Middle frontal gyrus (tissue), 1 donor: ENCODE data around the gene DCAF11.
A peak's percentile ranks its signal among the peaks of the same experiment; 100 is the strongest.

Experiments used
- DNase-seq: peaks from one replicate; pipeline ENCODE4 v3.0.0-alpha.2; 2015; ENCODE audit warnings: low spot score; ENCODE audit errors: extremely low spot score

DCAF11 gene

GRCh38 chr14:24078146-24078545, 36.4 kb upstream of the DCAF11 start:
- DNase-seq, result no peak

- no peak for DNase-seq
Observed at GRCh38 chr14:24079491-24080141, 35.0 kb upstream of the DCAF11 start.

- DNase-seq, result no peak
Observed at GRCh38 chr14:24080142-24080530, 34.4 kb upstream of the DCAF11 start.

DNA sequence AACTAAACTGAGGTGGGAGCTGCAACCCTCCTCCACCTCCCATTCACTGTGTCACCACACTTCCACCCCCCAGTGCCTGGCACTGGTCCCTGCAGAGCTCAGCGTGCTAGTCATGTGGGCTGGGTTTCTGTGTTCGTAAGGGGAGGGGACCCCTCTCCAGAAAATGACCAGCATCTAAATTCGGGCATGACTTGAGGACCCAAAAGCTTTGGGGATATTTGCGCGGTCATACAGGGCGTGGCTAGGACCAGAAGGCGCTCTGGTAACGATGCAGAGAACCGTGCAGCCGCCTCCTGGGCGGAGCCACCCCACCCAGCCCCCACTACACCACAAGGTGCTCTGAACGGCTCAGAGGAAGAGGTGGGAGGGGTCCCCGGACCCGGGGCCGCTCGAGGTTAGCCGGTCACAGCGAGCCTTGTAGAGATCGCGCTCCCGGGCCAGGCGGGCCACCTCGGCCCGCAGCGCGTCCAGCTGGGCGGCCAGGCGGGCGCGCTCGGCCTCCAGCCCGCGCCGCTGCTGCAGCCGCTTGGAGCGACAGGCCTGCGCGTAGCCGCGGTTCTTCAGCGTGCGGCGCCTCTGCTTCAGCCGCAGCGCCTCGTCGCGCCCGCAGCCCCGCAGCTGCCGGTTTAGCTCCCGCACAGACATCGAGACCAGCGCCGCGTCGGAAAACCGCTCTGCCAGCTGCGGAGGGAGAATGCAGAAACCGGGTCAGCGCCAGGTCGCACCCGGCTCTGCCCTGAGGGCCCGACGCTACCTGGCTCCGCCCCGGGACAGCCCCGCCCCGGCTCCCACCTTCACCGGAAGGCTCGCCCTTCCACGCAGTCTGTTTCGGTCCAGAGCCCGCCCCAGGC, 33.5 kb upstream of the DCAF11 start:
- peak; percentile 39 for DNase-seq

DNA sequence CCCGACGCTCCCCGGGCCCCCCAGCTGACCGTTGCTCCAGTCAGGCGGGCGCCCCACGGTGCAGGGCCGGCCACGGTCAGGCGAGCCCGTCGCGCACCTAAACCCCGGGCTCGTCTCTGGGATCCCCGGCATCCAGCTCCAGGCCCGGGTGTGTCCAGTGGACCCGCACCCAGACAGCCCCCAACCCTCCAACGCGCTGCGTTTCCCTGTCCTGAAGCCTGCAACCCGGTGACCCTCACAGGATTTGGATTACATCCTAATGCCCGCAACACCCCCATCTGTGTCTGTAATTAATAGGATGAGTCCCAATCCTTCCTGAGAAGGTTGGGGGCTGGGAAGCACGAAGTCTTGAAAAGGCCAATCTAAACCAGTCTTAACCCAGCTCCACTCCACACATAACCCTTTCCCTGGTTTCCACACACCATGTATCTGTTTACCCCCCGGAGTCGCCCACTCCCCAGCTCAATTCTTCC, 32.8 kb upstream of the DCAF11 start:
- DNase-seq, result no peak

- DNase-seq, result no peak
Observed at GRCh38 chr14:24082411-24083080, 32.0 kb upstream of the DCAF11 start.

- DNase-seq, result no peak
Observed at GRCh38 chr14:24083462-24083861, 31.1 kb upstream of the DCAF11 start.

- no peak for DNase-seq
Observed at GRCh38 chr14:24084440-24084839, 30.1 kb upstream of the DCAF11 start.

DNA sequence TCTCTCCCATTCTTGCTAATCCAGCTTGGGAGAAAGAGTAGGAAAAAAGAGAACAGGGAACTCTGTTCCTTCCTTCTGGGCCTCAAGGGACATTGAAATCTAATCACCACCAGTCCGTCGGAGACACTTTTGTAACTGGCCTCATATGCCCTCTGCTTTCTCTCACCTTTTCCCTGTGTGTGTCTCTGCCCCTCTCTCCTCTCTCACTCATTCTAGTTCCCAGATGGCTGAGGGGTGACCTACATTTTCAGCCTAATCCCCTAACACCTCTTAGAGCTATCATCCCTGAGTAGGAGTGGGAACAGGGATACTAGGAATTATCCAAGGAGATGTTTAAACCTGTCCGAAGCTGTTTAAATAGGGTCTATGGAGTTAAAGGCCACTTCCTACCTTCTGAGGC, 29.4 kb upstream of the DCAF11 start:
- no peak for DNase-seq

DNA sequence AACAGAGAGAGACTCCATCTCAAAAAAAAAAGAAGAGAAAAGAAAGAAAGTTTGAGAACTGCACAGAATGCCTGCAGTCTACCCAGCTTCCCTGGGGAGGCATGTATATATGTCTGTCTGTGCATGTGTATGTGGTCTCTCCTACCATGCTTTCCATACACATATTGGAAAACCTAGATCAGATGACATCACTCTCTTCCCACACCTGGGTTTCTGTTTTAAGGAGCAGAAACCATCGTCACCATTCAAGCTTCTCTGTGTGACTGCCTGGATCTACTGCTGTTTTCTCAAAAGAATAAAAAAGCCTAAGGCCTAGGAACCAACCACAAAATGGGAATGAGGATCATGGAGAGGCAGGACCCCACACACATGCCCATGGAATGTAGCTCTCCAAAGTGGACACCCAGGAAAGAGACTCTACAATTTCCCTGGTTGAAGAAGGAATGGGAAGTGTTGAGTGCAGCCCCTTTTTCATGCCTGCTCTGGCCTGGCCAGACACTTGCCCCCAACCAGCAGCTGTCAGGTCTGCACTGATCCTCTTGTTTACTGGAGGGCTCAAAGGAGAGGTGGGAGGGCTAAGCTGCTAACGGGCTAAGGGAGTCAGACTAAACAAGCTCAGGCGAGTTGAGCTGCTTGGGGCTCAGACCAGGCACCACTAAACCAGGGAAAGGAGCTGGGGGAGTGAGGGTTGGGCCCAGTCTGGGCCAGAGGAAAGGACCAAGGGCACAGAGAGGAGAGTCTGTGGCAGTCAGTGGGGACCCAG, 28.2 kb upstream of the DCAF11 start:
- DNase-seq, result no peak

GRCh38 chr14:24087004-24087403, 27.6 kb upstream of the DCAF11 start:
- DNase-seq, result no peak

DNA sequence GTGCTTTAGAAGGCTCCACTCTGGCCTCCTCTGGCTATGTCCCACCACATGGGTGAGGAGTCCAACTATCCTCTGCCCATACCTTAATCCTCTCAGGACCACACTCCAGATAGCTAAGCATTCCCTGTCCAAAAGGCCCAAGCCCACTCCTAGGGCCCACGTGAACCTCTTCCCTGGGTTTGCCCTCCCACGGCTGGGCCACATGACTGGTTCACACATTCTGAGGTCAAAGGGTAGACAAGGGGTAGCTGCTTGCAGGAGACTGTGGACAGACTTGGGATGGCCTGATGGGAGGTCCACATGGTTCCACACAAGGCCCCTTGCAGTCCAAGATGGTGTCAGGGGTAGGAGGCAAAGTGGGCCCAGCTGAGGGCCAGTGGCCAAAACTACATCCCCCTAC, 26.5 kb upstream of the DCAF11 start:
- DNase-seq, result no peak

- DNase-seq, result no peak
Observed at GRCh38 chr14:24089890-24090289, 24.7 kb upstream of the DCAF11 start.

- DNase-seq, result no peak
Observed at GRCh38 chr14:24092110-24092504, 22.5 kb upstream of the DCAF11 start.

GRCh38 chr14:24092505-24093206, 21.9 kb upstream of the DCAF11 start:
- no peak for DNase-seq

GRCh38 chr14:24093207-24093900, 21.2 kb upstream of the DCAF11 start:
- DNase-seq, result no peak

GRCh38 chr14:24093901-24094840, 20.4 kb upstream of the DCAF11 start, which contains the start of gene PCK2:
Gene PCK2 (plus strand): TSS chr14:24094311. CDS start chr14:24094406, 95 bp downstream.
- DNase-seq, result no peak

DNA sequence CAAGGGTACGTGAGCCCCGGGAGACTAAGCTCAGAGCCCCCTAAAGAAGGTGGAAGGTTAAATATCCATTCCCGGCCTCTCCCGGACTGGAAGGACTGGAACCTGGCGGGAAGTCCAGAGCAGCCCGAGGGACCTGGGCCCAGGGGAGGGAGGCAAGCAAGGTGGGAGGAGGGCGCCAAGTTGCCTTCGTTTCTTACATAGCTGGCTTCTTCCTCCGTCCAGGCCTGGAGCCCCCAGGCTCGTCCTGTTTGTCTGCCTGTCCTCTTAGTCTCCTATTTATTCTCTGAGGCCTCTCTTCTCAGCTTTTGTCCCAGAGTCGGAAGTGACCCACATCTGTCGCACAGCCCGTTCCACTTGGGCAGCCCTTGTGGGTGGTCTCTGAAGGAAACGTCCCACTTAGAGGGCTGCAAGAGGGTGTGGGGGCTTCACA, 19.7 kb upstream of the DCAF11 start:
- no peak for DNase-seq
